Spleen (tissue), 7 donors: ENCODE results near the gene TXN2.
A peak's percentile ranks its signal among the peaks of the same experiment; 100 is the strongest.

Experiments
- CTCF ChIP-seq, 11 experiments: fragments of 200-600 bp in 7 of 11; fragments of 450-650 bp in 4 of 11; sonication (generic) in 4 of 11; IDR thresholded peaks in 8 of 11; conservative IDR thresholded peaks in 3 of 11; 1 replicate in 7 of 11; 2 replicates in 4 of 11; pipeline versions ENCODE4 v1.4.0 to v1.8.0; 2016 to 2021; ENCODE audit warnings: antibody characterized with exemption in 11 of 11, inconsistent platforms in 4 of 11, mild to moderate bottlenecking in 1 of 11
- POLR2A ChIP-seq, 3 donors: fragments of 450-650 bp; IDR thresholded peaks; one replicate each; pipeline ENCODE4 v1.5.1; 2017; ENCODE audit warnings: antibody characterized with exemption in 3 of 3, mild to moderate bottlenecking in 1 of 3
- POLR2AphosphoS5 ChIP-seq, 3 donors: sonication (generic); formaldehyde crosslinking; IDR thresholded peaks; one replicate each; pipeline ENCODE4 v1.5.1; 2017; ENCODE audit warnings: antibody characterized with exemption in 3 of 3
- donor health status: DM: no; HTN: no; CAD: no; lungs with moderate emphysema.
- donor health status: DM: no; HTN: no; CAD: no.
- donor health status: DM: no; HTN: no; CAD: no.

GRCh38 chr22:36510966-36511881, 29.8 kb upstream of the TXN2 start:
- no peak for TF ChIP-seq POLR2A (IDR thresholded peaks at IDR 0.05)
- TF ChIP-seq CTCF (IDR thresholded peaks at IDR 0.05 in 8 of 11, conservative IDR thresholded peaks at IDR 0.05 in 3 of 11), result peak in 10 of 11 experiments; percentile 9 to 64 (median 50)
- peak in 1 of 3 donors; percentile 17 for TF ChIP-seq POLR2AphosphoS5 (IDR thresholded peaks at IDR 0.05)
